Psoas muscle (tissue), 8 donors: ENCODE measurements around the gene CDC42BPA. TPM values are rescaled to one million over a fixed set of nuclear protein-coding genes. Genes with fewer than 3 reads are reported as not detected.

ENCODE experiments used
- ATAC-seq, 4 donors: fragments of 200-7000 bp; cut with Tn5 transposase; one replicate each; pipeline ENCODE4 v1.9.1; 2020; ENCODE audit warnings: moderate library complexity in 3 of 4, mild to moderate bottlenecking in 2 of 4
- DNase-seq, 2 donors: peaks; one replicate each; pipeline ENCODE4 v3.0.0-alpha.2; 2020
- H3K27ac ChIP-seq: fragments of 200-600 bp; one replicate; pipeline ENCODE4 v1.8.0; 2022
- H3K27me3 ChIP-seq, 3 donors: fragments of 200-600 bp in 1 of 3; one replicate each; pipeline versions ENCODE4 v1.6.1 to v1.8.0; 2013 to 2022; ENCODE audit warnings: low read length in 2 of 3, mild to moderate bottlenecking in 2 of 3, moderate library complexity in 1 of 3; ENCODE audit not compliant: insufficient read depth in 3 of 3
- H3K36me3 ChIP-seq, 2 donors: fragments of 200-600 bp in 1 of 2; one replicate each; pipeline versions ENCODE4 v1.6.1 to v1.8.0; 2013 to 2022; ENCODE audit warnings: low read depth in 1 of 2, mild to moderate bottlenecking in 1 of 2, moderate library complexity in 1 of 2; ENCODE audit not compliant: insufficient read depth in 1 of 2
- H3K4me1 ChIP-seq: fragments of 200-600 bp; one replicate; pipeline ENCODE4 v1.8.0; 2022
- H3K4me3 ChIP-seq: fragments of 200-600 bp; one replicate; pipeline ENCODE4 v1.8.0; 2022; ENCODE audit warnings: mild to moderate bottlenecking
- H3K9me3 ChIP-seq: fragments of 200-600 bp; one replicate; pipeline ENCODE4 v1.8.0; 2022
- CTCF ChIP-seq: fragments of 200-600 bp; IDR thresholded peaks from one replicate; pipeline ENCODE4 v1.8.0; 2022; ENCODE audit warnings: antibody characterized with exemption
- WGBS, 3 donors: extraction: QIAGEN DNeasy Blood & Tissue Kit; methylation state at CpG; one replicate each; pipeline versions ENCODE4 v1.1.6 to v1.1.7; 2013; 5-methylcytosine and 5-hydroxymethylcytosine counted together
- intact Hi-C, 2 donors: fragments of 100-400 bp; cut with DNase I; formaldehyde crosslinking; loops; one replicate each; pipeline versions ENCODE4 v1.11.0 to v1.14.2; 2022
- polyA plus RNA-seq, 3 donors: library from polyadenylated mRNA; stranded (reverse); fragments of 200-250 nt; gene quantifications; one replicate each; pipeline ENCODE4 v1.2.3, GENCODE V29; 2013
- total RNA-seq, 4 donors: library from RNA; stranded (reverse); fragmentation: NEBNext Ultra II Directional in 2 of 4; extraction: Animal tissue kit (Norgen Biotek cat#: 25700) in 2 of 4; gene quantifications; one replicate each; pipeline versions ENCODE4 v1.2.1 to v1.2.4, GENCODE V29; 2021 to 2023
- donor health status: healthy with polysubstance abuse.
- donor health status: DM: no; HTN: no; CAD: no; lungs with moderate emphysema.
- donor health status: Bipolar disorder and iron deficiency.
- donor health status: healthy.
- donor health status: DM: yes; HTN: yes; CAD: no.
- donor health status: DM: no; HTN: no; CAD: no.
- donor health status: DM: no; HTN: no; CAD: no.
- donor health status: DM: yes; HTN: yes; CAD: no.

The CDC42BPA gene
- total and polyA plus RNA-seq, 7 donors, result 5.3 to 23.0 (median 15.7) TPM

DNA sequence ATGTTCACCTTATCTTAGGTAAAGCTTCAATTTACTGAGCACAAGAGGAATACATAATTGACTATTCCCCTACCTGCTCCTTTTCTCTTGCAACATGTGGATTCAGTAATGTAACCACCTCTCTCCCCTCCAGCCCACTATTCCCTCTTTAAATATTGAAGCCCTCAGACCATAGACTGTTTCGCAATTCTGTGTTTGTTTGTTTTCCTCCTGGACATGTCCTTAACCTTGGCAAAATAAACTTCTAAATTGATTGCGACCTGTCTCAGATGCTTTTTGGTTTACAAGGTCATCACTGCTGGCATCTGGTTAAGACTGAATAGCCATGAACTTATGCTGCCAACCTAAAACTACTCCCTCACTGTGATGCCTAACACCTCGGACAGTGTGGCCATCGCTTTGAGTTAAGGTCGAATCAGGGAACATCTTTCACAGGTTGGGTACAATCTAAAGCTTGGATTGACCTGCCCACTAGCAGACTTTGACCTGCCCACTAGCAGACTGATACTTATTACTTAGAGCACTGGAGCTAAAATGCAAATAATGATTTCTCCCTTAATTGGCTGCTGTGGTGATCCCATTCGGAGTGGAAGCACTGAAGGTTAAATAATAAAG is 10.2 kb upstream of the CDC42BPA start:
- Histone ChIP-seq H3K9me3 (no peaks in the 10 kb centered on the region), H3K27me3 (no peaks in the 10 kb centered on the region), H3K4me1 (no peaks in the 10 kb centered on the region), H3K36me3 (no peaks in the 10 kb centered on the region), H3K4me3 (no peak overlapping the region), H3K27ac (no peak overlapping the region)
- DNase-seq (no peak), ATAC-seq (no peak)
- no peak for TF ChIP-seq CTCF
- intact Hi-C loops, result loop anchor here in 1 of 2 donors (10.0 kb wide), 1 partner anchor 414 kb away; no protein-coding TSS in a partner anchor
- WGBS, 3 donors, result 85 to 89% (median 87%) methylated on average over 6 of the region's 6 CpGs

- Histone ChIP-seq H3K27ac (no peak overlapping the region), H3K9me3 (no peaks in the 10 kb centered on the region), H3K27me3 (no peaks in the 10 kb centered on the region), H3K4me3 (no peak overlapping the region), H3K36me3 (no peaks in the 10 kb centered on the region), H3K4me1 (no peaks in the 10 kb centered on the region)
- intact Hi-C loops, result loop anchor here in 1 of 2 donors (10.0 kb wide), 1 partner anchor 410 kb away; no protein-coding TSS in a partner anchor
- DNase-seq (no peak), ATAC-seq (no peak)
- no peak for TF ChIP-seq CTCF
- 85 to 89% (median 87%) methylated on average over 3 of the region's 3 CpGs for WGBS, 3 donors
Measured at GRCh38 chr1:227325156-227325555, 6.9 kb upstream of the CDC42BPA start.

GRCh38 chr1:227323967-227324268 is 5.6 kb upstream of the CDC42BPA start:
- Histone ChIP-seq H3K9me3 (no peaks in the 10 kb centered on the region), H3K4me3 (no peak overlapping the region), H3K4me1 (no peaks in the 10 kb centered on the region), H3K27ac (no peak overlapping the region), H3K36me3 (no peaks in the 10 kb centered on the region), H3K27me3 (no peaks in the 10 kb centered on the region)
- intact Hi-C loops, result loop anchor here in 1 of 2 donors (10.0 kb wide), 1 partner anchor 409 kb away; no protein-coding TSS in a partner anchor
- no peak for TF ChIP-seq CTCF
- DNase-seq, result no peak
- no peak for ATAC-seq

- 91 to 95% (median 93%) methylated on average over 9 of the region's 9 CpGs for WGBS, 3 donors
- no peak overlapping the region for H3K27ac ChIP-seq
- intact Hi-C loops, result loop anchor here in 1 of 2 donors (10.0 kb wide), 1 partner anchor 409 kb away; no protein-coding TSS in a partner anchor
- no peak for TF ChIP-seq CTCF
- H3K4me1 ChIP-seq, result no peaks in the 10 kb centered on the region
- ATAC-seq (no peak), DNase-seq (no peak)
- no peaks in the 10 kb centered on the region for H3K36me3 ChIP-seq
- no peaks in the 10 kb centered on the region for H3K27me3 ChIP-seq
- no peak overlapping the region for H3K4me3 ChIP-seq
- no peaks in the 10 kb centered on the region for H3K9me3 ChIP-seq
Measured at GRCh38 chr1:227323171-227323966, 5.1 kb upstream of the CDC42BPA start.
